ENCODE data around the gene PIP4K2A.
"Not testable (repeated sequence)": the region's sequence is repeated elsewhere in the genome, so short reads cannot be mapped to it uniquely, and the experiment has no call there.

PIP4K2A gene

DNA sequence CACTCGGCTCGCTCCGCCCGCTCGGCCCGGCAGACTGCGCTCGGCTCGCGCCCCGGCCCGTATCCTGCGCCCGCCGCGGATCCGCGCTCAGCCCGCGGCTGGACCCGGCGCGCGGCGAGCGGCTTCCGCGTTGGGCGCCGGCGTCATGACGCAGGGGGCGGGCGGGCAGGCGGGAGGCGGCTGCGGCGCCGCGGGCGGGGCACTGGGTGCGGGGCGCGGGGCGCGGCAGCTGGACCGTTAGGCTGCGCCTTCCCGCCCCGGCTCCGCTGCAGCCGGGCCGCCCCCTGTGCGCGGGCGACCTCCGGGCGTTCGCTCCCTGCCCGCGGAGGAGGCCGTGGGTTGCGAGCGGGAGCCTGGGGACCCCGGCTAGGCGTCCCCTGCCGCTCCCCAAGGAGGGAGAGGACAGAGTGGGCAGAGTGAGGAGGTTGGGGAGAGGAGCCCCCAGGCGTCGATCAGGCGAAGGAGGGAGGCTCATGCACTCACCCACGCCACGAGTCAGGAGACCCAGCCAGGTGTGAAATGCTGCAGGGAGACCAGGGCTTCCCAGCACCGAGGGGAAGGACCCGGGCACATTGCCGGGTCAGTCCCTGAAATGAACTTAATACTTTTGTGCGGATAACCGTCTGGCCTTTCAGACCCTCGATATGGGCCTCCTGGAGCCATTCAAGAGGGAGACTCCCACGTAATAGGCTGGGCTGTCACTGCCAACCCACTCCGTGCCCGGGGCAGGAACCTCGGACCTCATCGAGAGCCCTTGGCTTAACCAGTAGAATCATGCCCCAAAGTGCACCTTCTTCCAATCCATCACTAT, at the start of gene PIP4K2A:
TSS of gene PIP4K2A (minus strand) at position 100 of the 811 bp plus-strand sequence. CDS start 252 bp downstream, outside the sequence.
- peak in 48 of 56 donors; percentile 19 to 87 (median 61) for DNase-seq

DNA sequence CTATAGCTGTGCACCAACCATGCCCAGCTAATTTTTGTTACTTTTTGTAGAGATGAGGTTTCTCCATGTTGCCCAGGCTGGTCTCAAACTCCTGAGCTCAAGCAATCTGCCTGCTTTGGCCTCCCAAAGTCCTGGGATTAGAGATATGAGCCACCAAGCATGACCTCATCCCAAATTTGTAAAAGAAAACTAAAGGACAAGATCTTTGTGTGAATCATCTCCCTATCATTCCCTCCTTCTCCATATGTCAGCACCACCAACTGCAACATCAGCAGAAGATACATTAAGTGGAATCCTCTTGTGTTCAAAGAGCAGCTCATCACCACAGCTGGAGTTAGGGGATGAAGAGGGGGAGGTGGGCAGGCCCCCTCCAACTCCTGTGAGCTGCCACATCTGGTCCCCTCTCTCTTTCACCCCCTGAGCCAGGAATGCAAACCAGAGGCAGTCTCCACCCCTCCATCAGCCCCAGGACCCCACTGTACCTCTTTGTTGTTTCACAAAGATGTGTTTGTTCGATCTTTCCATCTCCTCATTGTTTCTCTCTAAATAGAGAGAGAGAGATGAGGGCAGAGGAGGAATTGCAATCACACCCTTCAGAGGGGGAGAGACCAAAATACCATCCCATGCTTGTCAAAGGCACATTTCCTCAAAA, 47.3 kb upstream of the PIP4K2A start:
- peak in 50 of 56 donors; percentile 18 to 87 (median 60) for DNase-seq

DNA sequence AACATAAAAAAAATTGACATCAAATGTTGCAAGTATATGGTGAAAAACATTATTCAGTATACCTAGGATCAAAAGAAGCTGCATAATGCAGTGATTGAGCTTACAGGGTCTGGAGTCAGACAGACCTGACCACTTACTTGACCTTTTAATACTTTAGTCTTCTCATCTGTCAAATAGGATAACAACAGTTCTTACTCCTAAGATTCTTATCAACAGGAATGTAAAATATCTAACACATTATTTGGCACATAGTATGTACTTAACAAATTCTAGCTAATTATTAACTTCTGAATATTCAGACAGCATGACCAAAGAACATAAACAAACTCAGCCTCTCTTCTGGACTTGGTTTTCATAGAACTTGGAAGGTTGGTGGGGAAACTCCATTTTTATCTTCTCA, 45.6 kb upstream of the PIP4K2A start:
- DNase-seq, result no peak

DNA sequence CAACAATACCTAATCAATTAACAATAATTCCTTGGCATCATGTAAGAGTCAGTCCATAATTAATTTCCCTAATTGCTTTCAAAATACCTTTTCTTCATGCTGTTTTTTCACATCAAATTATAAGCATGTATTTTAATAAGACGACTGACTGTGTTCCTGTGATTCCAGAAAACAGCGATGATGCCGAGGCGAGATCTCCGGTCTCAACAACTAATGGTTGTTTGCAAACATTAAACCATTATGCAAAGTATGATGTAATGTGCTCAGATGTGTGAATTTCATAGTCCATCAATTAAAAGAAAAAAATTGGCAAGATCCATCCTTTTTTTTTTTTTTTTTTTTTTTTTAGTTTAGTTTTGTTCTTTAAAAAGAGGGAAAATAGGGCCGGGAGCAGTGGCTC, 44.5 kb upstream of the PIP4K2A start:
- peak in 5 of 56 donors; percentile 4 to 28 (median 10) for DNase-seq

DNA sequence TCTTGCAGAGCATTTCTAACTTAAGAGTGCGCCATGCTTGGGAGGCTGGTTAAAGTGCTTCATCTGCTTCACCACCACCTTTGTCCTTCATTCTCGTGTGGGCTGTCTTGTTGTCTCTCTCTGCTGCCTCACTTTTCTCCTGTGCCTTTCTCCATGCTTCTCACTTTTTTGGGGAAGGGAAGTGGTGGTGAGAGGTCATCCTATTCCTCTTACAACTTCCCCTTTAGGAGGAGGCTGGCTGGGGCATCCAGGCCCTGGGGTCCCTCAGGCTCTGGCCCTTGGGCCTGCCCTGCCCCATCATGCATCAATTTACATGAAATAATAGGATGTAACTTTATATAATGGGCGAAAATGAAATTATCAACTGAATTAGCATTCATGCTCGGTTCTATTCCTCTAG, 39.9 kb upstream of the PIP4K2A start:
- DNase-seq, result no peak

DNA sequence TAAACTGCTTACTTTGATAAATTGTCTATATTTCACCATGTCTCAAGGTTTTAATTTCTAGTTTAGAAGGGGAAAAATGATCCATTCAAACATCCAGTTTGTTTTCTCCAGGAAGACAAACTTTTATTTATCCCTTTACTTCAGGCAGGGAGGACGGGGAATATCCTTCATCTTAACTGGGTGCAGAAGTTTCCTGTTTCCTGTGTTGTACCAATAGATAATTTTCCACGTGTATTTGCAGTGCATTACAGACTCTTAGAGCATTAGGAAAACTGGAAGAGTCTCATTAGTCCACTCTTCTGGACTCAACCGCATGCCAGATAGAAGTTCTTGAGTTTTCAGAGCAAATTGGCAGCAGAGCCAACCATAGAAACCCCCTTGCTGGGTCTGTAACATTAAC, 39.4 kb upstream of the PIP4K2A start:
- no peak for DNase-seq

DNA sequence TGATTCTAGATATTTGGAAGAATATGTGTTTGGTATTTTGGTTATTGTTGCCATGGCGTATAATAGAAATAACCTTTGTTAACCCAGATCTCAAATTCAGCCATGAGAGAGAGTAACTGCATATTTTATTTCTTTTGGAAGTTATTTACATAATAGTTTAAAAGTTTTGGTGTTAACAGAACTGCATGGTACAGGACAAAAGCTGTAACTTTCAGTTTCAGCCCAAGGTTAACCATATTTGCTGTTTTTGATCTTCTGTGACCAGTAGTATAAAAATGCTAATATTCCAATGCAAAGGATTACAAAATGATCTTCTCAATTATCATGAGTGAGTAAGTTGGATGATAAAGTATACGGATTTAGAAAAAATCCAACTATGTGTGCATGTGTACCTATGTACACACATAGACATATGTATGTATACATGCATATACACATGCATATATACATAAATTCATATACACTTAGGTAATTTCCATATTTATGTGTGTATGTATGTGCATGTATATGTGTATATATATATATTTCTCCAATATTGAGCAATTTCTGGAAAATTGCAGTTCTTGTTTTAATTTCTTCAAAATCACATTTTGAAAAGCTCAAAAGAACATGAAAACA, 38.0 kb upstream of the PIP4K2A start:
- DNase-seq, result no peak

DNA sequence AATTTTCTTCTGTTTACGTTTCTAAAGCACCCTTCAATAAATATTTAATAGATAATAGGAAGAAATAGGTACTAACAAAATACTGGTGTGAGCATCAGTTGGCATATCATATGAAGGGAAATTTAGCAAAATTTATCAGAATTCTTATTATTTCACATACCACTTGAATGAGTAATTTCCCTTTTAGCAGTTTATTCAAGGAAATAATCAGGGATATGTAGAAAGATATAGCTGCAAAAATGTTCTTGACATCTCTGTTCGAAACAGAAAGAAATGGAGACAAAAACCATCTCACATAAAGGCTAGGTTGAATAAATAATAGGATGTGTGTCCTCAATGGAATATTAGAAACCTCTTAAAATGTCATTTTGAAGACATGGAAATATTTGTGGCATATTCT, 35.8 kb upstream of the PIP4K2A start:
- no peak for DNase-seq

DNA sequence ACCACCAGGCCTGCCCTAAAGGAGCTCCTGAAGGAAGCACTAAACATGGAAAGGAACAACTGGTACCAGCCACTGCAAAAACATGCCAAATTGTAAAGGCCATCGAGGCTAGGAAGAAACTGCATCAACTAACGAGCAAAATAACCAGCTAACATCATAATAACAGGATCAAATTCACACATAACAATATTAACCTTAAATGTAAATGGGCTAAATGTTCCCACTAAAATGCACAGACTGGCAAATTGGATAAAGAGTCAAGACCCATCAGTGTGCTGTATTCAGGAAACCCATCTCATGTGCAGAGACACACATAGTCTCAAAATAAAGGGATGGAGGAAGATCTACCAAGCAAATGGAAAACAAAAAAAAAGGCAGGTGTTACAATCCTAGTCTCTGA, 30.5 kb upstream of the PIP4K2A start:
- DNase-seq, result not testable (repeated sequence)

DNA sequence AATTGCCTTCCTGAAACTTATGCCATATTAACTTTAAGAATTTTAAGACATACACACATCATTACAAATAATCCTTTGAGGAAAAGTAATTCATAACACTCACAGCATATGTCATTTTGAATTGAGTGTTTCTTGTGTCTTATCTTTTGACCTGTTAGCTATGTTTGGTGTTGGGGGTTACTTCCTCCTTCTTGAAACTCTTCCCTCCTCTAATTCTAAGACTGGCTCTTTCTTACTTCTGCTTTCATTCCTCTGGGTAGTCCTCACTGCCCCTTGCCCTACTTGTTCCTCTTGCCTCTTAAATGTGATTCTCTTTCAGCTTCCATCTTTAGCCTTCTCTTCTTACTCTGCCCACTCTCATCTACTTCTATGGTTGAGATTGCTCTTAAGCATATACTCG, 28.3 kb upstream of the PIP4K2A start:
- DNase-seq, result no peak

DNA sequence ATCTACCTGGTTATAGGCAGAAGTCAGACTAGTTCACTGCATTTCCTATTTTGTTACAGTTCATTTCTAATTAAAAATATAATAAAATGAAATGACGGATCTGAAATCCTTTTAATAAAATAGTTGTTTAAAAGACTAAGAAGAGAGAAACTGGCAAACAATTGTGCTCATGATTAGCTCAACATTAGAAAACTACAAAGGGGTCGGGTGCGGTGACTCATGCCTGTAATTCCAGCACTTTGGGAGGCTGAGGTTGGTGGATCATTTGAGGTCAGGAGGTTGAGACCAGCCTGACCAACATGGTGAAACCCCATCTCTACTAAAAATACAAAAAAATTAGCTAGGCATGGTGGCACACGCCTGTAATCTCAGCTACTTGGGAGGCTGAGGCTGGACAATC, 27.3 kb upstream of the PIP4K2A start:
- not testable (repeated sequence) for DNase-seq

DNA sequence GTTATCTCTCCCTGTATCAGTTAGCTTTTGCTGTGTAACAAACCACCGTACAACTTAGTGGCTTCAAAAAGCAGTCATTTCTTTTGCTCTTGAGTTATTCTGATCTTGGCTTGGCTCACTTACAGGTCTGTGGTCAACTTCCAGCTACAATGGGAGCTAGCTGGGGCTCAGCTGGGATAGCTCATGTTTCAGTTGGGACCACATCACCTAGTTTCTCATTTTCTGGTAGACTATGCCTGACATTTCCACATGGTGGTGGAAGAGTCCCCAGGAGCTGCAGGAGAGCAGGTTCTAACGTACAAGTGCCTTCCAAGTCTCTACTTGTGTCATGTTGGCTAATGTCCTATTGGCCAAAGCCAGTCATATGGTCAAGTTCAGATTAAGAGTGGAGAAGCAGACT, 25.8 kb upstream of the PIP4K2A start:
- no peak for DNase-seq

DNA sequence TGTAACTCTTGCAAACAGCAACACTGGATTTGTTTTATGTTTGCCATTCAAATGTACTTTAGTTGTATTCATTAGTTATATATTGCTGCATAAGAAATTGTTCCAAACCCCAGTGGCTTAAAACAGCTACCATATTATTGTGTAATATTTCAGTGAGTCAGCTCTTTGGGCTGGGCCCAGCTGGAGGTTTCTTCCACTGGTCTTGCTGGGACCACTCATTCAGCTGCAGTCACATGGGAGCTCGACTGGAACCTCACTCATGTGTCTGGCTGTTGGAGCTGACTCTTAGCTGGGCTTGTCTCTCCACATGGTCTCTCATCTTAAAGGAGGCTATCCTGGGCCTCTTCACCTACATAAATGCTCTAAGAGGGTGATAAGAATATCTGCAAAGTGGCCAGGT, 23.2 kb upstream of the PIP4K2A start:
- DNase-seq, result no peak

DNA sequence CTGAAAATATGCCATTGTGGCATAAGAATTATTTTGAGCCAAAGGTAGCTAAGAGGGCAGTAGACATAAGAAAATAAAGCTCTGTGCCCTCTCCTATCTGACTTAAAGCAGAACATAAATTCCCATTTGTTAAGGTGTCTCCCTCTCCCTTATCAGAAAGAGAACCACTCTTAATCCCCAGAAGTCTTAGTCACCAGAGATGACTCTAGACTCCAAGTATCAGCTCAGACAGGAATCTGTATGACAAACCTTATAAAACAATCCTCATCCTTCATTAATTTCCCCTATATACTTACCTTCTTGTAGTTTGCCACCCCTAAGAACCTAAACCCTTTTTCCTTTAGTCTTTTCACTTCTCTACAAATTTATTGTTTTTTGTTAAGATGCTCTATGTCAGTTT, 21.8 kb upstream of the PIP4K2A start:
- no peak for DNase-seq

DNA sequence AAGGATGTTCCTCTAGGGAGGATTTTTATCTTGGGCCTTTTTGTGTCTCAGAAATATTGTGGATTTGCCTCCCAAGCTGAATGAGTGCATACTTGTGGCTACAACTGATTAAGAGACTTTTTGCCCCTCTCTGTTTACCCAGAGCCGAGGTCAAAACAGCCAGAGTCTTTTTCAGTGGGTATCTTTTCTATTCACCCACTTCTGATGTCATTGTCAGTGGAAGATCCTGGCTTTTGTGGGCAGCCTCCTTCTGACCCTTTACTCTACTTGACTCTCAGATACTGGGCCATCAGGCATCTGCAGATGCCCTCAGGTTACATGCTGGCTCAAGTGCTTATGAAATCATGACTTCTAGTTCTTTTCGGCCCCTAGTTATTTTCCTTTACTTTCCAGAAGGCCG, 19.6 kb upstream of the PIP4K2A start:
- no peak for DNase-seq

DNA sequence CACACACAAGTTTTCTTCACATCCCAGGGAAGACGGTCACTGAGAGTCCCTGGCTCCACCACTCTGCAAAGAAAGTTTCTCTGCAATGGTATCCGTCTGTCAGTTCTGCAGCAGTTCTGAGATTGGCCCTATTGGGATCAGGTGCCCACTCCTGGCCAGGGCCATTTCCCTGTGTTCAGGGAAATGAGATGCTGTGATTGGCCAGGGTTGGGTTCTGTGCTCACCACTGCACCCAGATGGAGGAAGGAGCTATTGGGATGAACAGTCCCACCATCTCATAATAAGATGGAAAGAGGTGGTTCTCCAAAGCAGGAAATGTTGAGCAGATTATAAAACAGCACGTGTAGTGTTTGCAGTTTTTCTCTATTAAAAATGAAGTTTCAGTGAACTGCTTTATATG, 13.3 kb upstream of the PIP4K2A start:
- no peak for DNase-seq

DNA sequence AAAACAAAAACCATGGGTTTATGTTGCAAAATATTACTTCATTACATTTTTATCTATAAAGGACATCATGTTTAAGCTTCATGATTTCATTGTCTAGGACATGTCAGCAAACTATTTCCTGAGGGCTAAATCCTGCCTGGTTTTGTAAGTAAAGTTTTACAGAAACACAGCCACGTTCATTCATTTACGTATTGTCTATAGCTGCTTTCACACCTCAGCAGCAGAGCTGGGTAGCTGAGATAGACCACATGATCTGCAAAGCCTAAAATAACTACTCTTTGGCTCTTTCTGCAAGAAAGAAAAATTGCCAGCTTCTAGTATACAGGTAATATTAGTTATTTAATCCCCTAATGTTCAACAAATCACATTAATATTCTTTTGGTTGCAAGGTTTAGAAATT, 12.7 kb upstream of the PIP4K2A start:
- DNase-seq, result no peak

DNA sequence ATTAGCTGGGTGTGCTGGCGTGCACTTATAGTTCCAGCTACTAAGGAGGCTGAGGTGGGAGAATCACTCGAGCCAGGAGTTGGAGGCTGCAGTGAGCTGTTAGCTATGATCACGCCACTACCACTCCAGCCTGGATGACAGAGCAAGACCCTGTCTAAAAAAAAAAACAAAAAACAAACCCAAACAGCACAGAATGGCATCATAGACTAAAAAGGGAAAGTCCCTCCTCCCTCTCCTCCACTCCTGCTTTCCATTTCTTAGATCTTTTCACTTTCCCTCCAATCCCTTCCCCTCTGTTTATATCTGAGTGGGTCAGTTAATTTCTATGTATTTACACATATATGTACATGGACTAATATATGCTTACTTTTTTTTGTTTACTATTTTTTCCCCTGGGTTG, 10.4 kb upstream of the PIP4K2A start:
- no peak for DNase-seq

DNA sequence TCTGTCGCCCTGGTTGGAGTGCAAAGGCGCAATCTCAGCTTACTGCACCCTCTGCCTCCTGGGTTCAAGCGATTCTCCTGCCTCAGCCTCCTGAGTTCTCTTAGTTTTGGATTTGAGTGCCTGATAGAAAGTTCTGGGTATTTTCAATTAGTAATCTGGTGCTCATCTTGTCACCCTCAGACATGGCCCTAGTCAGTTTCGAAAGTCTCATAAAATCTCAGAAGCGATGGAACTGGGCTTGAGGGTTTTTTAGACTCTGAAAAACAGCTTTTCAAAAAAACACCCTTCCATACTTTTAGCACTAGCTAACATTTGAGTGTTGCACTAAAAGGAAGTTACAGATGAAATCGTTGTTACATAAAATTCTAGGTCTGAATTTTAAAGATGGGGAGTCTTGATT, 9.4 kb upstream of the PIP4K2A start:
- DNase-seq, result no peak

DNA sequence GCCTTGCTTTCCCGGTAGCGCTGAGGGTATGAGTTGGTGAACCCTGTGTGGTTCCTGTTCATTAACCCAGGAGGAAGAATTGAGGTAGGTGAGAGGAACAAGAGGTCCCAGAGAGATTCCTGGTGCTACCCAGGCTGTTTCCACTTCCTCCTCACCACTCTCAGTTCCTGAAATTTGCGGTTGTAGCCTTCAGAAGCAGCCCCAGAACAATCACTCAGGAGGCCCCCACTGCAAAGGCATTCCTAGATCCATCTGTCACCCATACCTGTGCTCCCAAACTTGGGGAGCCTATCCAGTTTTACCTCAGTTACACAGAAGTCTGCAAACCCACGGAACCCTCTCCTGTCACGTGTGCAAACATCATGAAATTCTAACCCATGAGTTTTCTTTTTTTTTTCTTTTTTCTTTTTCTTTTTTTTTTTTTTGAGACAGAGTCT, 9.0 kb upstream of the PIP4K2A start:
- DNase-seq, result no peak

DNA sequence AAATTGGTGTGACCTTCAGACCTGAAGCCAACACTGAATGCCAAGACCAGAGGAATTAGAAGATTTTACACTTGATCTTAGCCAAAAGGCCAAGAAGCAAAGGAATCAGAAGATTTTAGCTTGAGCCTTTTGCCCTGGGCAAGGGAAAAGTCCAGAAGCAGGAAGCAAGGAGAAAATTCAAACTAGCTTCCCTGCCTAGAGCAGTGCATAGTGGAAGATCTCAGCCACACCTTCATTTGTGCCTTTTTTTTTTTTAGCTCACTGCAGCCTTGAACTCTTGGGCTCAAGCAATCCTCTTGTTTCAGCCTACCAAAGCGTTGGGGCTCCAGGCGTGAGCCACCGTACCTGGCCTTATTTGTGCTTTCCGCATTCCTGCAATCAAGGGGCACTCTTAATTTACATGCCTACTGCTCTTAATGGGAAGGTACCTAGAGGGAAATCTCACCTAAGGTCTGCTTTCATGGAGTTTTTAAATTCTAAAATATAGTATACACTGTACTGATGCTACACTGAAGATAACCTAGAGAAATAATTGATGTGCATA, 8.3 kb upstream of the PIP4K2A start:
- DNase-seq, result no peak

DNA sequence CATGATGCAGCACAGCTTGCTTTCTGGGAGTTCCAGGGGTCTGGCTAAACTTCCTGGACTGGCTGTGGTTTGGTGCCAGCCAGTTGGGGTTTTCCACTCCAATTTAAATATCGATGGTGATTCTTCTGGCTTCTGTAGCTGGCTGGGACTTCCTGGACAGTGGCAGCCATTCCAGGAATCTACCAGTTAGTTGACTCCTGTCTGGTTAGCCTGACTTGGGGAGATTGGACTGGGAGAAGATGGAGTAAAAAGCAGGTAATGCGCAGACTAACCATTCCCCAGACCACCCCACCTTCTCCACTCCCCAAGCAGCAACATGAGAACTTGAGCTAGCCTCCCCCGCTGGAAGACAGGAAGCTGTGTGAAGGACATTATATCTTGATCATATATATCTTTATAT, 6.3 kb upstream of the PIP4K2A start:
- no peak for DNase-seq

Measured in nucleus accumbens (tissue), 56 donors.